Measurements from ENCODE around the gene VSIG8.

VSIG8 gene

DNA sequence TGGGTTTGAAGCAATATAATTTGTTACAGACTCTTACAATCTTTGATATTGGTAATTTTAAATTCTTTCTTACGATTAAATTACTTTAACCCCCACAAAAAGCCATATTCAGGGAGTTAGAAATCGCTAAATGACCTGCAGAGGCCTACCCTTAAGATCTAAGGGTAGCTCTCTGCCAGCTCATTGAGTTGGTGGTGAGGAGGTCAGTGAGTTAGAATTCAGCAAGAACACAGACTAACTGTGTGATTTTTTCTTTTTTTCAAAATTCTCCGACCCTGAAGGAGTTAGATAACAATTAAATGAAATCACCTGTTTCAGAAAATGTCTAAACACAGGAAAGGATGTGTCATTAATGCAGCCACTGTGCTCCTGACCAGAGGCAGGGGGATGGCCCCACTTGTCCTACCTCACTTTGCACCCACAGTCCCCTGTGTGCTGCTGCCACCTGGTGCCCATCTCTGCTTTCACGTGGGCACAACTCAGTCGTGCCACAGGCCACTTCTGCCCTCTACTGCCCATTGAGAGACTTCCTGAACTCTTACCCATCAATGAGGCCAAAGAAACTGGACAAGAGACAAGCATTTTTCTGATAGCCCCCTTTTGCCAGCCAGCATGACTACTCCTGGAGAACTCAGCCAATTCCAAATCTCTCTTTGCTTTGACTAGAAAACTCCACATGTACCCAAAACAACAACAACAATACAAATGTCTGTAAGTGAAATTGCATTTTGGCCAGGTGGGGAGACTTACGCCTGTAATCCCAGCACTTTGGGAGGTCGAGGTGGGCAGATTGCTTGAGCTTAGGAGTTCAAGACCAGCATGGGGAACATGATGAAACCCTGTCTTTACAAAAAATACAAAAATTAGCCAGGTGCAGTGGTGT lies 29.1 kb upstream of the VSIG8 start:
- no peak for DNase-seq (ENCODE audit: low read depth, low spot score)
- H3K9me3 ChIP-seq (ENCODE audit: low read depth, low read length): no peaks in the 10 kb centered on the region
- no peak overlapping the region for H3K27ac ChIP-seq
- H3K9ac ChIP-seq (ENCODE audit: insufficient read length): no peak overlapping the region
- TF ChIP-seq POLR2AphosphoS5 (IDR thresholded peaks at IDR 0.05; ENCODE audit: borderline replicate concordance, low read depth, low read length) (no peak), EZH2 (IDR thresholded peaks at IDR 0.05) (no peak), FOXP2 (optimal IDR thresholded peaks at IDR 0.05; ENCODE audit: control extremely low read depth, extremely low read length, insufficient read depth) (no peak)
- H3K4me3 ChIP-seq: no peak overlapping the region
- H3K36me3 ChIP-seq (ENCODE audit: insufficient read depth, low read length): no peaks in the 10 kb centered on the region

DNA sequence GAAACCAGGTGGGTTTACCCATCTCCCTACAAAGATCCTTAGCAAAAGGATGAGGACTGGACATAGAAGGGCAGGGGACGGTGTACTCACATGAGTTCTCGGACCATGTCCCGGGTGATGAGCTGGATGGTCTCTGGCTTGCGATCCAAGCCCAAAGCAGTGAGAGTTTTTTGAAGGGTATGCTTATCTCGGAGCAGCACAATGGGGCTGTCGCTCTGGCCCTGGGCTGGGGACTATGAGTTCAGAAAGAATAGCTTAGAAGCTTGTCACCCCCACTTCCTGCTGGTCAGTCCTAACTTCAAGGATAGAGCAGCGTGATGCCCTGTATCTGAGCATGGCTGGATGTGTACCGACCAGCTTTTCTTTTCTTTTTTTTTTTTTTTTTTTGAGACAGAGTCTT lies 27.9 kb upstream of the VSIG8 start:
- Histone ChIP-seq H3K36me3 (ENCODE audit: insufficient read depth, low read length) (no peaks in the 10 kb centered on the region), H3K4me3 (no peak overlapping the region), H3K9ac (ENCODE audit: insufficient read length) (no peak overlapping the region), H3K27ac (no peak overlapping the region), H3K9me3 (ENCODE audit: low read depth, low read length) (no peaks in the 10 kb centered on the region)
- TF ChIP-seq POLR2AphosphoS5 (IDR thresholded peaks at IDR 0.05; ENCODE audit: borderline replicate concordance, low read depth, low read length): no peak
- DNase-seq (ENCODE audit: low read depth, low spot score): no peak

DNA sequence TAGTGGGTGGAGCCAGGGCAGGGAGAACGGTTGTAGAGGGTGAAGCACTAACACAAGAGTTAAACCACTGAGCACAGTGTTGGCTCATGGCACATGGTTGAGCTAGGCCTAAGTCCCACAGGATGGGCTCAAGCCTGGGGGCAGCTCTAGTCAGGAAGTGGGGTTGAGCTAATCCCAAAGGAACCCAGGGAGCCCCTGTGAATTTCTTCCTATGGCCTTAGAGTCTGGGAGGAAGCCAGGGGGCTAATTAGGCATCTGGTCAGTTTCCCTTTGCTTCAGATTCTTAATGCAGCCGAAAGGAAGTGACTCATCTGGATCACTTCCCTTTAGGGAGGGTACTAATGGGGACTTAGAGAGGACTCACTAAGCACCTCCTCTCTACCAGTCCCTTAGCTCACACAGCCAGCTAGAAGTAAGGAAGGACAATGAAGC lies 27.4 kb upstream of the VSIG8 start:
- Histone ChIP-seq H3K9ac (ENCODE audit: insufficient read length) (no peak overlapping the region), H3K9me3 (ENCODE audit: low read depth, low read length) (no peaks in the 10 kb centered on the region), H3K36me3 (ENCODE audit: insufficient read depth, low read length) (no peaks in the 10 kb centered on the region), H3K4me3 (no peak overlapping the region), H3K27ac (no peak overlapping the region)
- DNase-seq (ENCODE audit: low read depth, low spot score): no peak
- TF ChIP-seq EZH2 (IDR thresholded peaks at IDR 0.05) (no peak), FOXP2 (optimal IDR thresholded peaks at IDR 0.05; ENCODE audit: control extremely low read depth, extremely low read length, insufficient read depth) (no peak), POLR2AphosphoS5 (IDR thresholded peaks at IDR 0.05; ENCODE audit: borderline replicate concordance, low read depth, low read length) (no peak)

DNA sequence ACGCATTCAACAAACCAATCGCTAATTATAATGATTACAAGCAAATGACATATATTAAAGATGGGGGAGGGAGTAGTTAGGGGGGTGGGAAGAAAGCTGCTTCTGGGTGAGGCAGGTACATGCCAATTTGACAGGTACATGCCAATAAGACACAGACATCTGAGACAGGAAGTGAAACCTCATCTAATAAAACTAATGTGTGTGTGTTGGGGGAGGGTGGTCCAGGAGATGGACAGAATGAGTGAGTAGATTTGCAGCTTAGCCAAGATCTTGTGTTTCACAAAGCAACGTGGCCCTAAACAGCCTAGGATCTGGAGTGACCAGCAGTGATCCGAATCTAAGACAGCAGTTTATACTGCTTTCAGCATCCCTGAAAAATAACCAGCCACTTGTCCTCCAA lies 26.7 kb upstream of the VSIG8 start:
- H3K27ac ChIP-seq: no peak overlapping the region
- no peak overlapping the region for H3K4me3 ChIP-seq
- no peak for DNase-seq (ENCODE audit: low read depth, low spot score)
- TF ChIP-seq POLR2AphosphoS5 (IDR thresholded peaks at IDR 0.05; ENCODE audit: borderline replicate concordance, low read depth, low read length) (no peak), FOXP2 (optimal IDR thresholded peaks at IDR 0.05; ENCODE audit: control extremely low read depth, extremely low read length, insufficient read depth) (no peak), EZH2 (IDR thresholded peaks at IDR 0.05) (no peak)
- H3K9ac ChIP-seq (ENCODE audit: insufficient read length): no peak overlapping the region
- H3K36me3 ChIP-seq (ENCODE audit: insufficient read depth, low read length): no peaks in the 10 kb centered on the region
- no peaks in the 10 kb centered on the region for H3K9me3 ChIP-seq (ENCODE audit: low read depth, low read length)

DNA sequence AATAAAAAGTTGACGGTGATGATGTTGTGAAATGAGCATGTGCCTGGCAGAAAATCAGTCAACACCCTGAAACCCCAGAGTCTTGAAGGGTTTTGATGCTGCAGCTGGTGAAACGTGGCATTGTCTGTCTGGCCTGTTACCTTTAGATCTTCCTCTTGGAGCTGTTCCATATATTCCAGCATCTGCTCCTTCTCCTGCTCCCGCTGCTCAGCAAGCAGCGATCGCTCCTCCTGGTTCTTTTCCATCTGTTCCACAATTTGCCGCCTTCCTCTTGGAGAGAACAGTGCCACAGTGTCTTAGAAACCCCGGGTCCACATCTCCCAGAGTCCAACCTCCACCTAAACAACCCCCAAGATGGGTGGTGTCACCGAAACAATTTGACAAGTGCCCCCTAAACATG lies 21.8 kb upstream of the VSIG8 start:
- Histone ChIP-seq H3K9ac (ENCODE audit: insufficient read length) (no peak overlapping the region), H3K9me3 (ENCODE audit: low read depth, low read length) (no peaks in the 10 kb centered on the region), H3K27ac (no peak overlapping the region), H3K4me3 (no peak overlapping the region), H3K36me3 (ENCODE audit: insufficient read depth, low read length) (no peaks in the 10 kb centered on the region)
- TF ChIP-seq POLR2AphosphoS5 (IDR thresholded peaks at IDR 0.05; ENCODE audit: borderline replicate concordance, low read depth, low read length) (no peak), EZH2 (IDR thresholded peaks at IDR 0.05) (no peak), FOXP2 (optimal IDR thresholded peaks at IDR 0.05; ENCODE audit: control extremely low read depth, extremely low read length, insufficient read depth) (no peak)
- DNase-seq (ENCODE audit: low read depth, low spot score): no peak

DNA sequence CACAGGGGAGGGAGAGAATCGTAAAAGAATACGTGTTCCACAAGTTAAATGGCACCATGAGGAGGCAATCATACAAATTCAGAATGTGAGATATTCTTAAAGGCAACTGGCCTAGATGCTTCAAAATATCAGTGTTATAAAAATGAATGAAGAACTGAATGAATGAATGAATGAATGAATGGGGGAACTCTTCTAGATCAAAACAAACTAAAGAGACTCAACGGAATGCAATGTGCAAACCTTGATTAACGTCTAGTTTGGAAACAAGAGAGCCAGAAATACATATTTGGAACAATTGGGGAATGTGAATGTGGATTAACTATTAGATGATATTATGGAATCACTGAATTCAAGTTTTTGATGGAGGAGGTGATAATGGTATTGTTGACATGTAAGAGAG lies 20.7 kb upstream of the VSIG8 start:
- no peak for DNase-seq (ENCODE audit: low read depth, low spot score)
- Histone ChIP-seq H3K9me3 (ENCODE audit: low read depth, low read length) (no peaks in the 10 kb centered on the region), H3K27ac (no peak overlapping the region), H3K36me3 (ENCODE audit: insufficient read depth, low read length) (no peaks in the 10 kb centered on the region), H3K9ac (ENCODE audit: insufficient read length) (no peak overlapping the region), H3K4me3 (no peak overlapping the region)
- TF ChIP-seq EZH2 (IDR thresholded peaks at IDR 0.05): no peak
- TF ChIP-seq FOXP2 (optimal IDR thresholded peaks at IDR 0.05; ENCODE audit: control extremely low read depth, extremely low read length, insufficient read depth): no peak
- no peak for TF ChIP-seq POLR2AphosphoS5 (IDR thresholded peaks at IDR 0.05; ENCODE audit: borderline replicate concordance, low read depth, low read length)

DNA sequence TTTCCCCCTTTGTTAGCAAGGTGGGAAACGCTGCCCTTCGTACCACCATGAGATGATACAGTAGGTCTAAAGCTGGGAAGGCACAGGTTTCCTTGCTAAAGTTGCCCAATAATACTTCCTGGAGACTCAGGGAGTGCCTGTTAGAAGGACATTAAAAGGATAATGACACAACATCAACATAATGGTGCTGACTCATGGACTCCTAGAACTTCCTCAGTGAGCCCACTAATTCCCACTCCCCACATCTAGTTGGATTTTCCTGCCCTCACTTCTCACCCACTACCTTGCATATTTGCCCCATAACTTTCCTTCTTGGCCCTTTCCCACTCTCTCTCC lies 20.0 kb upstream of the VSIG8 start:
- no peak overlapping the region for H3K27ac ChIP-seq
- no peaks in the 10 kb centered on the region for H3K36me3 ChIP-seq (ENCODE audit: insufficient read depth, low read length)
- H3K9me3 ChIP-seq (ENCODE audit: low read depth, low read length): no peaks in the 10 kb centered on the region
- DNase-seq (ENCODE audit: low read depth, low spot score): no peak
- H3K4me3 ChIP-seq: no peak overlapping the region
- TF ChIP-seq POLR2AphosphoS5 (IDR thresholded peaks at IDR 0.05; ENCODE audit: borderline replicate concordance, low read depth, low read length) (no peak), FOXP2 (optimal IDR thresholded peaks at IDR 0.05; ENCODE audit: control extremely low read depth, extremely low read length, insufficient read depth) (no peak), EZH2 (IDR thresholded peaks at IDR 0.05) (no peak)
- no peak overlapping the region for H3K9ac ChIP-seq (ENCODE audit: insufficient read length)

DNA sequence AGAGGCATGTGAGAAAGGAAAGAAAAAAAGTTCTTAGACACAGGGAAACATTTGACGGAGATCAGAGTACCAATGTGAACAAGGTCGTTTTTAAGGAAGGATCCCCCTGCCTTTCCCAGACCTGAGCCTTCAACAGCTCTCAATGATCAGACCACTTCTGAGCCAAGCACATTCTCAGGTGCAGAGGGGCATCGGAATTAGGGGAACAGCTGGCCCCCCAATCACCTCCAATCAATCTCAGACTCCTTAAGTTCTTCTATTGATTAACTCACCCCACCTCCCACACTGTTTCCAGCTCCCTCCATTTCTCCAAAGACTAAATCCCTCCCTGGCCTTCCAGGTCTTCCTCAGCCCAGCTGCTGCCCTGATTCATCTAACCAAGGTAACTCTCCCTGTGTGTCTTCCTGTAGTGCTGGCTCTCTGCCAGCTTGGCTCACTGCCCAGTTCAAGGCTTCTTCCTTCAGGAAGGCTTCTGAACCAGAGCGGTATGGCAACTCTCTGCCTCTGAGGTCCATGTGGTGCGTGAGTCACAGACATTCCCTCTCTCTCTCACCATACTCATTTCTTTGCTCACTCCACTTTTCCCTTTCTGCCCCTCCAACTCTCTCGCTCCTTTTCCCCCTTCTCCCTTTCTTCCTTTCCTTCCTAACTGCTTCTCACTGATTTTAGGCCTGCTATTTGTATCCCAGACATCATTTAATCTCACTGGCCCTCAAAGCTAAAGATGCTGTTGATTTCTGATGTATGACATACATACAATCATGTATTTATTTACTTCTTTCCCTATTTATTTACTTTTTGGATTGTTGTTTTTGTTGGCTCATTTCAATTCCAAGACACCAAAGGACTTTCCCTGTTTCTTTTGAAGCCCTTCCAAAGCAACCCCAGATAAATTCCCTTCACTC lies 19.4 kb upstream of the VSIG8 start:
- no peak for DNase-seq (ENCODE audit: low read depth, low spot score)
- Histone ChIP-seq H3K9me3 (ENCODE audit: low read depth, low read length) (no peaks in the 10 kb centered on the region), H3K27ac (no peak overlapping the region), H3K36me3 (ENCODE audit: insufficient read depth, low read length) (no peaks in the 10 kb centered on the region), H3K9ac (ENCODE audit: insufficient read length) (no peak overlapping the region), H3K4me3 (no peak overlapping the region)
- TF ChIP-seq POLR2AphosphoS5 (IDR thresholded peaks at IDR 0.05; ENCODE audit: borderline replicate concordance, low read depth, low read length): no peak
- no peak for TF ChIP-seq FOXP2 (optimal IDR thresholded peaks at IDR 0.05; ENCODE audit: control extremely low read depth, extremely low read length, insufficient read depth)
- no peak for TF ChIP-seq EZH2 (IDR thresholded peaks at IDR 0.05)

Data from SK-N-MC (cell line).